GM23338 (cell line): ENCODE measurements around the gene SPRYD7. TPM values are rescaled to one million over a fixed set of nuclear protein-coding genes. Genes with fewer than 3 reads are reported as not detected.

ENCODE experiments used
- ATAC-seq: fragments of 200-7000 bp; cut with Tn5 transposase; 3 replicates; pipeline ENCODE4 v1.9.1; 2020
- DNase-seq: peaks from one replicate; pipeline ENCODE4 v3.0.0-alpha.2; 2015; ENCODE audit warnings: low spot score
- H2AFZ ChIP-seq: fragments of 200-600 bp; sonication (generic); 2 replicates; pipeline ENCODE4 v1.8.0; 2016; ENCODE audit warnings: antibody characterized with exemption, mild to moderate bottlenecking, moderate library complexity
- H3F3A ChIP-seq: fragments of 200-600 bp; sonication (generic); replicated peaks from 2 replicates; pipeline ENCODE4 v1.8.0; 2017; ENCODE audit warnings: antibody characterized with exemption, mixed run types, low read depth
- H3K27ac ChIP-seq: fragments of 200-600 bp; sonication (generic); 2 replicates; pipeline ENCODE4 v1.6.1; 2016; ENCODE audit warnings: low read depth
- H3K27me3 ChIP-seq: fragments of 200-600 bp; sonication (generic); 2 replicates; pipeline ENCODE4 v1.8.0; 2016; ENCODE audit warnings: mild to moderate bottlenecking, mixed run types, moderate library complexity; ENCODE audit not compliant: insufficient read depth
- H3K36me3 ChIP-seq: fragments of 200-600 bp; sonication (generic); 2 replicates; pipeline ENCODE4 v1.8.0; 2016; ENCODE audit warnings: mild to moderate bottlenecking; ENCODE audit not compliant: insufficient read depth
- H3K4me1 ChIP-seq: fragments of 200-600 bp; sonication (generic); 2 replicates; pipeline ENCODE4 v1.8.0; 2016; ENCODE audit warnings: mild to moderate bottlenecking, moderate library complexity; ENCODE audit not compliant: insufficient read depth
- H3K4me2 ChIP-seq: fragments of 200-600 bp; sonication (generic); 2 replicates; pipeline ENCODE4 v1.7.1; 2017; ENCODE audit warnings: mixed run types
- H3K4me3 ChIP-seq: fragments of 200-600 bp; sonication (generic); 2 replicates; pipeline ENCODE4 v1.6.1; 2016; ENCODE audit warnings: mixed run types
- H3K79me2 ChIP-seq: fragments of 200-600 bp; sonication (generic); replicated peaks from 2 replicates; pipeline ENCODE4 v1.8.0; 2017; ENCODE audit warnings: mild to moderate bottlenecking; ENCODE audit not compliant: insufficient read depth
- H3K9me2 ChIP-seq: fragments of 200-600 bp; sonication (generic); 2 replicates; pipeline ENCODE4 v1.8.0; 2017; ENCODE audit not compliant: insufficient read depth
- H4K20me1 ChIP-seq: fragments of 200-600 bp; sonication (generic); replicated peaks from 2 replicates; pipeline ENCODE4 v1.8.0; 2017; ENCODE audit warnings: mild to moderate bottlenecking; ENCODE audit not compliant: insufficient read depth
- H3K27ac Mint-ChIP-seq: 2 replicates; pipeline ENCODE4 v1.8.0; 2020; ENCODE audit warnings: inconsistent platforms, mild to moderate bottlenecking, moderate library complexity, mixed read lengths
- H3K27me3 Mint-ChIP-seq: 3 replicates; pipeline ENCODE4 v1.8.0; 2022; ENCODE audit warnings: low read depth, mild to moderate bottlenecking, moderate library complexity, mixed read lengths, inconsistent platforms; ENCODE audit not compliant: insufficient read depth, poor library complexity
- H3K36me3 Mint-ChIP-seq: 3 replicates; pipeline ENCODE4 v1.8.0; 2021; ENCODE audit warnings: low read depth, mild to moderate bottlenecking, inconsistent platforms, moderate library complexity, mixed read lengths
- H3K4me1 Mint-ChIP-seq: 3 replicates; pipeline ENCODE4 v1.8.0; 2020; ENCODE audit warnings: mild to moderate bottlenecking, inconsistent platforms, mixed read lengths
- H3K4me3 Mint-ChIP-seq: 3 replicates; pipeline ENCODE4 v1.8.0; 2021; ENCODE audit warnings: moderate library complexity, mild to moderate bottlenecking, inconsistent platforms, mixed read lengths
- H3K9me3 Mint-ChIP-seq: 3 replicates; pipeline ENCODE4 v1.8.0; 2020; ENCODE audit warnings: moderate library complexity, mild to moderate bottlenecking, inconsistent platforms, mixed read lengths
- CREB1 ChIP-seq: fragments of 250-450 bp; sonication (Bioruptor Pico); IDR thresholded peaks from 2 replicates; pipeline ENCODE4 v1.5.0; 2020; ENCODE audit warnings: low read depth, mild to moderate bottlenecking, moderate library complexity
- EZH2 ChIP-seq: fragments of 200-600 bp; sonication (generic); IDR thresholded peaks from one replicate; pipeline ENCODE4 v1.8.0; 2017; ENCODE audit warnings: antibody characterized with exemption, mild to moderate bottlenecking, low read depth; ENCODE audit not compliant: unreplicated experiment
- EZH2phosphoT487 ChIP-seq: fragments of 200-600 bp; sonication (generic); IDR thresholded peaks from one replicate; pipeline ENCODE4 v1.8.1; 2018; ENCODE audit warnings: antibody characterized with exemption; ENCODE audit not compliant: unreplicated experiment
- JUNB ChIP-seq: IDR thresholded peaks from one replicate; pipeline ENCODE4 v1.6.1; 2016; ENCODE audit warnings: antibody characterized with exemption; ENCODE audit not compliant: unreplicated experiment
- NANOG ChIP-seq: IDR thresholded peaks from 2 replicates; pipeline ENCODE4 v1.6.1; 2016; ENCODE audit warnings: antibody characterized with exemption, borderline replicate concordance
- POLR2AphosphoS5 ChIP-seq: IDR thresholded peaks from 2 replicates; pipeline ENCODE4 v1.6.1; 2016; ENCODE audit warnings: antibody characterized with exemption, low read depth
- STAT1 ChIP-seq: IDR thresholded peaks from one replicate; pipeline ENCODE4 v1.6.1; 2016; ENCODE audit warnings: antibody characterized with exemption; ENCODE audit not compliant: unreplicated experiment
- ZNF114 ChIP-seq: fragments of 250-450 bp; sonication (Bioruptor Pico); IDR thresholded peaks from 2 replicates; pipeline ENCODE4 v1.5.0; 2020; ENCODE audit warnings: mild to moderate bottlenecking, moderate library complexity
- ZNF331 ChIP-seq: fragments of 250-450 bp; sonication (Bioruptor Pico); IDR thresholded peaks from 2 replicates; pipeline ENCODE4 v1.5.0; 2020; ENCODE audit warnings: low read depth, mild to moderate bottlenecking, moderate library complexity
- polyA plus RNA-seq: library from polyadenylated mRNA; unstranded; fragments of >200 nt; fragmentation: Nextera tagmentation; extraction: Ambion mirVana; gene quantifications from 2 replicates; pipeline ENCODE4 v1.2.1, GENCODE V29; 2016
- total RNA-seq: library from RNA; depleted of rRNA; stranded (reverse); fragments of >200 nt; shearing (Covaris generic); gene quantifications from 2 replicates; pipeline ENCODE4 v1.2.3, GENCODE V29; 2014
- TF ChIP-seq, protein P1 (sequence below): fragments of 250-450 bp; sonication (Bioruptor Pico); IDR thresholded peaks from 2 replicates; pipeline ENCODE4 v1.5.0; 2020; ENCODE audit warnings: mild to moderate bottlenecking, moderate library complexity
- TF ChIP-seq, protein P2 (sequence below): IDR thresholded peaks from one replicate; pipeline ENCODE4 v1.6.1; 2018; ENCODE audit warnings: antibody characterized with exemption; ENCODE audit not compliant: unreplicated experiment
- TF ChIP-seq, protein P3 (sequence below), 2 experiments: fragments of 200-600 bp in 1 of 2; sonication (generic) in 1 of 2; conservative IDR thresholded peaks; 2 replicates each; pipeline versions ENCODE4 v1.5.1 to v1.6.1; 2016 to 2017; ENCODE audit warnings: antibody characterized with exemption in 2 of 2, low read depth in 2 of 2, mild to moderate bottlenecking in 2 of 2, moderate library complexity in 1 of 2
- TF ChIP-seq, protein P4 (sequence below): IDR thresholded peaks from 2 replicates; pipeline ENCODE4 v1.6.1; 2016; ENCODE audit warnings: antibody characterized with exemption

The SPRYD7 gene
- total and polyA plus RNA-seq, 2 experiments from 2014 or later = 2.9 to 7.4 TPM

DNA sequence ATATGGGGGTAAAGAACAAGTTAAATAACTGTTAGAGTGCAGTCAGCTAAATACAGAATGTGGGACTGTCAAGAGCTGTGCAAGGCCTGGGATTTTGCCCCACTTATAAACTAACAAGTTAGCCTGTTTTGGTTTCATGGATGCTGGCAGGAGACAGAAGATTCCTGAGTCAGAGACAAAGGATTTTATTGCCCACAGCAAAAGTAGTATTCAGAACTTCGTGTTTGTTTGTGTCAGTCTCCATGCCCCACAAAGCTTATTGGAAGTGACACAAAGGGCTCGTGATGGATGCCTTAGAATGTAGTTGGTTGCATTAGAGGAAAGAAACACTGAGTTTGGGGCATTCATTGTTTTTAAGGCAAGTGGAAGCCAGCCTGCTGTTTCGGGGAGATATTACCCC, 22.2 kb upstream of the SPRYD7 start:
- TF ChIP-seq CREB1 (CRISPR knock-in tag) = no peak
- no peak for TF ChIP-seq ZNF331 (CRISPR knock-in tag)
- TF ChIP-seq, protein P1, sequence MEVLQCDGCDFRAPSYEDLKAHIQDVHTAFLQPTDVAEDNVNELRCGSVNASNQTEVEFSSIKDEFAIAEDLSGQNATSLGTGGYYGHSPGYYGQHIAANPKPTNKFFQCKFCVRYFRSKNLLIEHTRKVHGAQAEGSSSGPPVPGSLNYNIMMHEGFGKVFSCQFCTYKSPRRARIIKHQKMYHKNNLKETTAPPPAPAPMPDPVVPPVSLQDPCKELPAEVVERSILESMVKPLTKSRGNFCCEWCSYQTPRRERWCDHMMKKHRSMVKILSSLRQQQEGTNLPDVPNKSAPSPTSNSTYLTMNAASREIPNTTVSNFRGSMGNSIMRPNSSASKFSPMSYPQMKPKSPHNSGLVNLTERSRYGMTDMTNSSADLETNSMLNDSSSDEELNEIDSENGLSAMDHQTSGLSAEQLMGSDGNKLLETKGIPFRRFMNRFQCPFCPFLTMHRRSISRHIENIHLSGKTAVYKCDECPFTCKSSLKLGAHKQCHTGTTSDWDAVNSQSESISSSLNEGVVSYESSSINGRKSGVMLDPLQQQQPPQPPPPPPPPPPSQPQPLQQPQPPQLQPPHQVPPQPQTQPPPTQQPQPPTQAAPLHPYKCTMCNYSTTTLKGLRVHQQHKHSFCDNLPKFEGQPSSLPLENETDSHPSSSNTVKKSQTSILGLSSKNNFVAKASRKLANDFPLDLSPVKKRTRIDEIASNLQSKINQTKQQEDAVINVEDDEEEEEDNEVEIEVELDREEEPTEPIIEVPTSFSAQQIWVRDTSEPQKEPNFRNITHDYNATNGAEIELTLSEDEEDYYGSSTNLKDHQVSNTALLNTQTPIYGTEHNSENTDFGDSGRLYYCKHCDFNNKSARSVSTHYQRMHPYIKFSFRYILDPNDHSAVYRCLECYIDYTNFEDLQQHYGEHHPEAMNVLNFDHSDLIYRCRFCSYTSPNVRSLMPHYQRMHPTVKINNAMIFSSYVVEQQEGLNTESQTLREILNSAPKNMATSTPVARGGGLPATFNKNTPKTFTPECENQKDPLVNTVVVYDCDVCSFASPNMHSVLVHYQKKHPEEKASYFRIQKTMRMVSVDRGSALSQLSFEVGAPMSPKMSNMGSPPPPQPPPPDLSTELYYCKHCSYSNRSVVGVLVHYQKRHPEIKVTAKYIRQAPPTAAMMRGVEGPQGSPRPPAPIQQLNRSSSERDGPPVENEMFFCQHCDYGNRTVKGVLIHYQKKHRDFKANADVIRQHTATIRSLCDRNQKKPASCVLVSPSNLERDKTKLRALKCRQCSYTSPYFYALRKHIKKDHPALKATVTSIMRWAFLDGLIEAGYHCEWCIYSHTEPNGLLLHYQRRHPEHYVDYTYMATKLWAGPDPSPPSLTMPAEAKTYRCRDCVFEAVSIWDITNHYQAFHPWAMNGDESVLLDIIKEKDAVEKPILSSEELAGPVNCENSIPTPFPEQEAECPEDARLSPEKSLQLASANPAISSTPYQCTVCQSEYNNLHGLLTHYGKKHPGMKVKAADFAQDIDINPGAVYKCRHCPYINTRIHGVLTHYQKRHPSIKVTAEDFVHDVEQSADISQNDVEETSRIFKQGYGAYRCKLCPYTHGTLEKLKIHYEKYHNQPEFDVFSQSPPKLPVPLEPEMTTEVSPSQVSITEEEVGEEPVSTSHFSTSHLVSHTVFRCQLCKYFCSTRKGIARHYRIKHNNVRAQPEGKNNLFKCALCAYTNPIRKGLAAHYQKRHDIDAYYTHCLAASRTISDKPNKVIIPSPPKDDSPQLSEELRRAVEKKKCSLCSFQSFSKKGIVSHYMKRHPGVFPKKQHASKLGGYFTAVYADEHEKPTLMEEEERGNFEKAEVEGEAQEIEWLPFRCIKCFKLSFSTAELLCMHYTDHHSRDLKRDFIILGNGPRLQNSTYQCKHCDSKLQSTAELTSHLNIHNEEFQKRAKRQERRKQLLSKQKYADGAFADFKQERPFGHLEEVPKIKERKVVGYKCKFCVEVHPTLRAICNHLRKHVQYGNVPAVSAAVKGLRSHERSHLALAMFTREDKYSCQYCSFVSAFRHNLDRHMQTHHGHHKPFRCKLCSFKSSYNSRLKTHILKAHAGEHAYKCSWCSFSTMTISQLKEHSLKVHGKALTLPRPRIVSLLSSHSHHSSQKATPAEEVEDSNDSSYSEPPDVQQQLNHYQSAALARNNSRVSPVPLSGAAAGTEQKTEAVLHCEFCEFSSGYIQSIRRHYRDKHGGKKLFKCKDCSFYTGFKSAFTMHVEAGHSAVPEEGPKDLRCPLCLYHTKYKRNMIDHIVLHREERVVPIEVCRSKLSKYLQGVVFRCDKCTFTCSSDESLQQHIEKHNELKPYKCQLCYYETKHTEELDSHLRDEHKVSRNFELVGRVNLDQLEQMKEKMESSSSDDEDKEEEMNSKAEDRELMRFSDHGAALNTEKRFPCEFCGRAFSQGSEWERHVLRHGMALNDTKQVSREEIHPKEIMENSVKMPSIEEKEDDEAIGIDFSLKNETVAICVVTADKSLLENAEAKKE (CRISPR knock-in tag) = no peak
- no peak for TF ChIP-seq EZH2phosphoT487
- TF ChIP-seq, protein P2, sequence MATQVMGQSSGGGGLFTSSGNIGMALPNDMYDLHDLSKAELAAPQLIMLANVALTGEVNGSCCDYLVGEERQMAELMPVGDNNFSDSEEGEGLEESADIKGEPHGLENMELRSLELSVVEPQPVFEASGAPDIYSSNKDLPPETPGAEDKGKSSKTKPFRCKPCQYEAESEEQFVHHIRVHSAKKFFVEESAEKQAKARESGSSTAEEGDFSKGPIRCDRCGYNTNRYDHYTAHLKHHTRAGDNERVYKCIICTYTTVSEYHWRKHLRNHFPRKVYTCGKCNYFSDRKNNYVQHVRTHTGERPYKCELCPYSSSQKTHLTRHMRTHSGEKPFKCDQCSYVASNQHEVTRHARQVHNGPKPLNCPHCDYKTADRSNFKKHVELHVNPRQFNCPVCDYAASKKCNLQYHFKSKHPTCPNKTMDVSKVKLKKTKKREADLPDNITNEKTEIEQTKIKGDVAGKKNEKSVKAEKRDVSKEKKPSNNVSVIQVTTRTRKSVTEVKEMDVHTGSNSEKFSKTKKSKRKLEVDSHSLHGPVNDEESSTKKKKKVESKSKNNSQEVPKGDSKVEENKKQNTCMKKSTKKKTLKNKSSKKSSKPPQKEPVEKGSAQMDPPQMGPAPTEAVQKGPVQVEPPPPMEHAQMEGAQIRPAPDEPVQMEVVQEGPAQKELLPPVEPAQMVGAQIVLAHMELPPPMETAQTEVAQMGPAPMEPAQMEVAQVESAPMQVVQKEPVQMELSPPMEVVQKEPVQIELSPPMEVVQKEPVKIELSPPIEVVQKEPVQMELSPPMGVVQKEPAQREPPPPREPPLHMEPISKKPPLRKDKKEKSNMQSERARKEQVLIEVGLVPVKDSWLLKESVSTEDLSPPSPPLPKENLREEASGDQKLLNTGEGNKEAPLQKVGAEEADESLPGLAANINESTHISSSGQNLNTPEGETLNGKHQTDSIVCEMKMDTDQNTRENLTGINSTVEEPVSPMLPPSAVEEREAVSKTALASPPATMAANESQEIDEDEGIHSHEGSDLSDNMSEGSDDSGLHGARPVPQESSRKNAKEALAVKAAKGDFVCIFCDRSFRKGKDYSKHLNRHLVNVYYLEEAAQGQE = no peak
- TF ChIP-seq, protein P3, sequence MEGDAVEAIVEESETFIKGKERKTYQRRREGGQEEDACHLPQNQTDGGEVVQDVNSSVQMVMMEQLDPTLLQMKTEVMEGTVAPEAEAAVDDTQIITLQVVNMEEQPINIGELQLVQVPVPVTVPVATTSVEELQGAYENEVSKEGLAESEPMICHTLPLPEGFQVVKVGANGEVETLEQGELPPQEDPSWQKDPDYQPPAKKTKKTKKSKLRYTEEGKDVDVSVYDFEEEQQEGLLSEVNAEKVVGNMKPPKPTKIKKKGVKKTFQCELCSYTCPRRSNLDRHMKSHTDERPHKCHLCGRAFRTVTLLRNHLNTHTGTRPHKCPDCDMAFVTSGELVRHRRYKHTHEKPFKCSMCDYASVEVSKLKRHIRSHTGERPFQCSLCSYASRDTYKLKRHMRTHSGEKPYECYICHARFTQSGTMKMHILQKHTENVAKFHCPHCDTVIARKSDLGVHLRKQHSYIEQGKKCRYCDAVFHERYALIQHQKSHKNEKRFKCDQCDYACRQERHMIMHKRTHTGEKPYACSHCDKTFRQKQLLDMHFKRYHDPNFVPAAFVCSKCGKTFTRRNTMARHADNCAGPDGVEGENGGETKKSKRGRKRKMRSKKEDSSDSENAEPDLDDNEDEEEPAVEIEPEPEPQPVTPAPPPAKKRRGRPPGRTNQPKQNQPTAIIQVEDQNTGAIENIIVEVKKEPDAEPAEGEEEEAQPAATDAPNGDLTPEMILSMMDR (conservative IDR thresholded peaks at IDR 0.05; ENCODE audit: low read depth in 2 of 2) = no peak
- no peak for TF ChIP-seq NANOG
- no peak for TF ChIP-seq ZNF114 (CRISPR knock-in tag)
- no peak for TF ChIP-seq POLR2AphosphoS5
- no peak for TF ChIP-seq STAT1
- no peak for TF ChIP-seq JUNB
- no peak for TF ChIP-seq EZH2
- TF ChIP-seq, protein P4, sequence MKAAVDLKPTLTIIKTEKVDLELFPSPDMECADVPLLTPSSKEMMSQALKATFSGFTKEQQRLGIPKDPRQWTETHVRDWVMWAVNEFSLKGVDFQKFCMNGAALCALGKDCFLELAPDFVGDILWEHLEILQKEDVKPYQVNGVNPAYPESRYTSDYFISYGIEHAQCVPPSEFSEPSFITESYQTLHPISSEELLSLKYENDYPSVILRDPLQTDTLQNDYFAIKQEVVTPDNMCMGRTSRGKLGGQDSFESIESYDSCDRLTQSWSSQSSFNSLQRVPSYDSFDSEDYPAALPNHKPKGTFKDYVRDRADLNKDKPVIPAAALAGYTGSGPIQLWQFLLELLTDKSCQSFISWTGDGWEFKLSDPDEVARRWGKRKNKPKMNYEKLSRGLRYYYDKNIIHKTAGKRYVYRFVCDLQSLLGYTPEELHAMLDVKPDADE = no peak
- Histone ChIP-seq H3K9me2 (no peaks in the 10 kb centered on the region), H3K4me3 (no peak overlapping the region), H3K4me1 (no peaks in the 10 kb centered on the region), H3K27me3 (no peaks in the 10 kb centered on the region), H3F3A (no peaks in the 10 kb centered on the region), H3K27ac (no peak overlapping the region), H4K20me1 (no peaks in the 10 kb centered on the region; the same call in 1 of the 2 replicates), H3K4me2 (no peak overlapping the region), H3K36me3 (no peaks in the 10 kb centered on the region), H3K79me2 (no peaks in the 10 kb centered on the region), H2AFZ (0 out of 2 replicates have a peak overlapping the region, but pooled peaks have one; percentile 35)
- H3K4me3 Mint-ChIP-seq = no peak overlapping the region
- DNase-seq (no peak), ATAC-seq (no peak)
- peaks cover 2% of the 10 kb centered on the region; the same call in 2 of the 3 replicates for H3K9me3 Mint-ChIP-seq
- H3K36me3 Mint-ChIP-seq = no peaks in the 10 kb centered on the region
- no peaks in the 10 kb centered on the region for H3K4me1 Mint-ChIP-seq
- H3K27me3 Mint-ChIP-seq = no peaks in the 10 kb centered on the region
- H3K27ac Mint-ChIP-seq = no peak overlapping the region
